Measurements from ENCODE around the gene CRIP3. TPM values are rescaled to one million over a fixed set of nuclear protein-coding genes. Genes with fewer than 3 reads are reported as not detected.

The CRIP3 gene
- total and polyA plus RNA-seq, 10 of the 15 experiments (the other 5 are each of a cell fraction or from before 2014, with no cell fraction given) = 1.5 to 9.2 (median 2.2) TPM

DNA sequence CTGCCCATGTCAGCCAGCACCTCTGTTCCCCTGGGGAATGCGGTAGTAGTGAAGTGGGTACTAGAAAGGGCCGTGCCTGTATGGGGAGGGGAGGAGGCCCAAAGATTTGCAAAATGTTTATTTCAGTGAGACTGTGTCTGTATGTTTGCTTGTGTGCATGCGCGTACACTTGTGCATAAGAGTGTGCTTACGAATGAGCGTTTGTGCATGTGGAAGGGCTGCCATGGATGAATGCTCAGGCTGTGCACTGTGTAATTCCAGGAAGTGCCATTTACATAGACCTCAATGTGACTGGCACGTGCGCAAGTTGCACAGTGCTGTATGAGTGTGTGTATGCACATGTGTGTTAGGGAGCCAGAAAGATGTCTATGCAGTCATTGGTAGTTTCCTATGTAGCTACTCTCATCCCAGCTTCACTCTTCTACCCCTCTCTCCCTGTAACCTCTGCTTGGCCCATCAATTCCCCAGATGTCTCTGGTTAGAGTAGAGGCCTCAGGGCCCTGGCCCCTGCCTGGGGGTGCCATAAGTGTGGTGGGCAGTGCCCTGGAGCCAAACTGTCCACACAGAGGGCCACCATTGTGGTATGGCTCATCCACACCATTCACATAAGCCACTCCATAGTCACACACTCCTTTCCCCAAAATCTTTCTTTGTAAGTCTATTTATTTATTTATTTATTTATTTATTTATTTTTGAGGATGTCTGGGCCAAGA lies 37.4 kb downstream of the CRIP3 start (continued):
- TF ChIP-seq, protein P1, sequence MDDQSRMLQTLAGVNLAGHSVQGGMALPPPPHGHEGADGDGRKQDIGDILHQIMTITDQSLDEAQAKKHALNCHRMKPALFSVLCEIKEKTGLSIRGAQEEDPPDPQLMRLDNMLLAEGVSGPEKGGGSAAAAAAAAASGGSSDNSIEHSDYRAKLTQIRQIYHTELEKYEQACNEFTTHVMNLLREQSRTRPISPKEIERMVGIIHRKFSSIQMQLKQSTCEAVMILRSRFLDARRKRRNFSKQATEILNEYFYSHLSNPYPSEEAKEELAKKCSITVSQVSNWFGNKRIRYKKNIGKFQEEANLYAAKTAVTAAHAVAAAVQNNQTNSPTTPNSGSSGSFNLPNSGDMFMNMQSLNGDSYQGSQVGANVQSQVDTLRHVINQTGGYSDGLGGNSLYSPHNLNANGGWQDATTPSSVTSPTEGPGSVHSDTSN (IDR thresholded peaks at IDR 0.05; ENCODE audit: insufficient replicate concordance, low read depth, low read length) = no peak
- TF ChIP-seq POLR2AphosphoS2 (IDR thresholded peaks at IDR 0.05; ENCODE audit: low read depth, low read length) = no peak
- peak; percentile 62; the same call in 1 of the 3 replicates for TF ChIP-seq POU2F2 (IDR thresholded peaks at IDR 0.05; ENCODE audit: borderline replicate concordance, low read depth, low read length)
- TF ChIP-seq NFYB (IDR thresholded peaks at IDR 0.05; ENCODE audit: insufficient read depth, low read depth, low read length) = no peak
- TF ChIP-seq CHD4 (IDR thresholded peaks at IDR 0.05) = no peak
- no peak for TF ChIP-seq ZBED1 (IDR thresholded peaks at IDR 0.05; ENCODE audit: borderline replicate concordance)
- no peak for TF ChIP-seq GATAD2B (conservative IDR thresholded peaks at IDR 0.05; ENCODE audit: low read depth)
- TF ChIP-seq BHLHE40 (IDR thresholded peaks at IDR 0.05; ENCODE audit: borderline replicate concordance in 1 of 2, low read depth in 2 of 2, low read length in 1 of 2) = peak; percentile 95 to 96

DNA sequence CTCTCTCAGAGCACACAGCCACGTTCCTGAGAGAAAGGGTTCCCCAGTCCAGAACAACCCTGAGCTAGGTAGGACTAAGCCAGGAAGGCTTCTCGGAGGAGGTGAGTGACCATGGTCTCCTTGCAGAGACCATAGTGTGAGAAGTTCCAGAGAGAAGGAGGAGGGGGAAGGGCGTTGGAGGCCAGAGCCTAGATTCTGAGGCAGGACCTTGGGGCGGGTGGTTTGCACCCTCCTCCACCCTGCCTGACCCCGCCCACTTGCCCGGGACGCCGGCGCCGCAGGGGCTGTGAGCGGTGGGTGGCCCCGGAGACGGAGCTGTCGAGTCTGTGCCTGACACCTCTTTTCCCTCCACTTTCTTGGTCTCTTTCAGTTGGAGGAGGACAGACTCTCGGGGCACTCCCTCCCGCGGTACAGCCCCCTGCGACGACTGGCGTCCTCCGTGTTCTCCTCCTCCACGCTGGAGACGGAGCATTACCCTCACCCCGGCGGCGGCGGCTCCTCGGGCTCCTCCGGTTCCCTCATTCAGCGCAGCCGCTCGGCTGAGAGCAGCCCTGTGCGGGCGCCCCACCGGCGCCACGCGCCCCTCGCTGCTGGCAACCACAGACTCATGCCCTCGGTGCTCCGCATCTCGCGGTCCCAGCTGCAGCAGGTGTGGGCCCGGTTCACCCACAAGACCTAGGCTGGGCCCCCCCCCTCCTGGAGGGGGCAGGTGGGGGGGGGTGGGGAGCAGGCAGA lies 39.2 kb downstream of the CRIP3 start:
- H3K4me1 ChIP-seq (ENCODE audit: control insufficient read depth, insufficient read depth, low read length) = peaks cover 19% of the 10 kb centered on the region
- H3K27ac ChIP-seq (ENCODE audit: control insufficient read depth, insufficient read depth) = no peak overlapping the region
- intact Hi-C loops (cut with micrococcal nuclease; ENCODE audit: unreplicated experiment) = no loop called here
- H3K79me2 ChIP-seq (ENCODE audit: control insufficient read depth, insufficient read depth, low read length) = no peaks in the 10 kb centered on the region
- H3K36me3 ChIP-seq (ENCODE audit: control insufficient read depth in 2 of 2, insufficient read depth in 2 of 2, low read length in 1 of 2) = no peaks in the 10 kb centered on the region
- ChIA-PET CTCF (interaction anchor here (0.9 to 3.2 kb wide), 9 partner anchors 44 to 237 kb away, joined by 3 to 15 read pairs (median 5); no protein-coding TSS in a partner anchor), RAD21 (ENCODE audit: unreplicated experiment) (interaction anchor here (1.0 to 2.1 kb wide), 7 partner anchors 65 to 240 kb away, joined by 3 to 9 read pairs (median 3); partner anchors contain the start of gene ZNF318), SMC1A (ENCODE audit: uncharacterized antibody, unreplicated experiment) (interaction anchor here (0.7 to 2.5 kb wide), 14 partner anchors 7 to 304 kb away, joined by 3 to 10 read pairs (median 4); partner anchors contain the start of gene CRIP3), POLR2A (interaction anchor here (1.1 to 1.3 kb wide), 2 partner anchors 70 to 114 kb away, joined by 5 to 6 read pairs; no protein-coding TSS in a partner anchor)
- DNase-seq (ENCODE audit: low read depth, low spot score) (no peak), ATAC-seq (peak; percentile 52), FAIRE-seq (no peak)
- in situ Hi-C loops (cut with MboI) = no loop called here
- no peaks in the 10 kb centered on the region for H3K9me3 ChIP-seq (replicated peaks; ENCODE audit: control insufficient read depth, insufficient read depth, low read length)
- no TSS peak for BruUV-seq (replicated peaks)
- H3K27me3 ChIP-seq (replicated peaks in 1 of 2; ENCODE audit: control insufficient read depth in 2 of 2, insufficient read depth in 2 of 2, low read length in 1 of 2) = no peaks in the 10 kb centered on the region
- H3K9ac ChIP-seq (ENCODE audit: control insufficient read depth, insufficient read depth, low read length) = no peak overlapping the region
- peak overlapping the region; percentile 69 for H2AFZ ChIP-seq (ENCODE audit: control insufficient read depth, low read depth, low read length)
- H4K20me1 ChIP-seq (ENCODE audit: control insufficient read depth, insufficient read depth) = no peaks in the 10 kb centered on the region
- H3K4me2 ChIP-seq (ENCODE audit: control insufficient read depth, insufficient read depth) = peak overlapping the region; percentile 85
- 14% methylated on average over 32 of the region's 44 CpGs for WGBS (ENCODE audit: insufficient coverage, insufficient replicate concordance, low lambda C conversion rate, missing lambda C conversion rate)
- H3K4me3 ChIP-seq = no peak overlapping the region
- TF ChIP-seq SREBF2 (IDR thresholded peaks at IDR 0.05; ENCODE audit: low read length) (no peak), MXI1 (IDR thresholded peaks at IDR 0.05; ENCODE audit: low read depth, low read length) (no peak), FOXM1 (IDR thresholded peaks at IDR 0.05; ENCODE audit: low read depth, low read length) (no peak), BCL11A (IDR thresholded peaks at IDR 0.05; ENCODE audit: low read depth, low read length) (no peak), SMC3 (IDR thresholded peaks at IDR 0.05; ENCODE audit: borderline replicate concordance, low read length) (no peak), KAT2A (conservative IDR thresholded peaks at IDR 0.05; ENCODE audit: control insufficient read depth, low read depth, low read length) (no peak), JUNB (IDR thresholded peaks at IDR 0.05) (no peak), CHD2 (IDR thresholded peaks at IDR 0.05; ENCODE audit: borderline replicate concordance, low read depth, low read length) (no peak)
- TF ChIP-seq, protein P2, sequence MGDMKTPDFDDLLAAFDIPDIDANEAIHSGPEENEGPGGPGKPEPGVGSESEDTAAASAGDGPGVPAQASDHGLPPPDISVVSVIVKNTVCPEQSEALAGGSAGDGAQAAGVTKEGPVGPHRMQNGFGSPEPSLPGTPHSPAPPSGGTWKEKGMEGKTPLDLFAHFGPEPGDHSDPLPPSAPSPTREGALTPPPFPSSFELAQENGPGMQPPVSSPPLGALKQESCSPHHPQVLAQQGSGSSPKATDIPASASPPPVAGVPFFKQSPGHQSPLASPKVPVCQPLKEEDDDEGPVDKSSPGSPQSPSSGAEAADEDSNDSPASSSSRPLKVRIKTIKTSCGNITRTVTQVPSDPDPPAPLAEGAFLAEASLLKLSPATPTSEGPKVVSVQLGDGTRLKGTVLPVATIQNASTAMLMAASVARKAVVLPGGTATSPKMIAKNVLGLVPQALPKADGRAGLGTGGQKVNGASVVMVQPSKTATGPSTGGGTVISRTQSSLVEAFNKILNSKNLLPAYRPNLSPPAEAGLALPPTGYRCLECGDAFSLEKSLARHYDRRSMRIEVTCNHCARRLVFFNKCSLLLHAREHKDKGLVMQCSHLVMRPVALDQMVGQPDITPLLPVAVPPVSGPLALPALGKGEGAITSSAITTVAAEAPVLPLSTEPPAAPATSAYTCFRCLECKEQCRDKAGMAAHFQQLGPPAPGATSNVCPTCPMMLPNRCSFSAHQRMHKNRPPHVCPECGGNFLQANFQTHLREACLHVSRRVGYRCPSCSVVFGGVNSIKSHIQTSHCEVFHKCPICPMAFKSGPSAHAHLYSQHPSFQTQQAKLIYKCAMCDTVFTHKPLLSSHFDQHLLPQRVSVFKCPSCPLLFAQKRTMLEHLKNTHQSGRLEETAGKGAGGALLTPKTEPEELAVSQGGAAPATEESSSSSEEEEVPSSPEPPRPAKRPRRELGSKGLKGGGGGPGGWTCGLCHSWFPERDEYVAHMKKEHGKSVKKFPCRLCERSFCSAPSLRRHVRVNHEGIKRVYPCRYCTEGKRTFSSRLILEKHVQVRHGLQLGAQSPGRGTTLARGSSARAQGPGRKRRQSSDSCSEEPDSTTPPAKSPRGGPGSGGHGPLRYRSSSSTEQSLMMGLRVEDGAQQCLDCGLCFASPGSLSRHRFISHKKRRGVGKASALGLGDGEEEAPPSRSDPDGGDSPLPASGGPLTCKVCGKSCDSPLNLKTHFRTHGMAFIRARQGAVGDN (IDR thresholded peaks at IDR 0.05) = no peak
